Cardiac fibroblast (primary cell): ENCODE results near the gene AIF1.
A peak's percentile ranks its signal among the peaks of the same experiment; 100 is the strongest.

Source experiments
- DNase-seq, 2 donors: peaks; one replicate each; pipeline versions ENCODE4 v3.0.0 to v3.0.0-alpha.2; 2010; ENCODE audit warnings: low read depth in 2 of 2
- H3K4me3 ChIP-seq, 2 donors: replicated peaks in 1 of 2; 1 replicate in 1 of 2; 2 replicates in 1 of 2; pipeline ENCODE4 v1.5.1; 2011; ENCODE audit warnings: low read depth in 2 of 2, low read length in 2 of 2, mild to moderate bottlenecking in 2 of 2, moderate library complexity in 1 of 2
- CTCF ChIP-seq: IDR thresholded peaks from one replicate; pipeline ENCODE4 v1.5.1; 2011; ENCODE audit warnings: low read depth, mild to moderate bottlenecking, low read length, inconsistent platforms

Gene AIF1

DNA sequence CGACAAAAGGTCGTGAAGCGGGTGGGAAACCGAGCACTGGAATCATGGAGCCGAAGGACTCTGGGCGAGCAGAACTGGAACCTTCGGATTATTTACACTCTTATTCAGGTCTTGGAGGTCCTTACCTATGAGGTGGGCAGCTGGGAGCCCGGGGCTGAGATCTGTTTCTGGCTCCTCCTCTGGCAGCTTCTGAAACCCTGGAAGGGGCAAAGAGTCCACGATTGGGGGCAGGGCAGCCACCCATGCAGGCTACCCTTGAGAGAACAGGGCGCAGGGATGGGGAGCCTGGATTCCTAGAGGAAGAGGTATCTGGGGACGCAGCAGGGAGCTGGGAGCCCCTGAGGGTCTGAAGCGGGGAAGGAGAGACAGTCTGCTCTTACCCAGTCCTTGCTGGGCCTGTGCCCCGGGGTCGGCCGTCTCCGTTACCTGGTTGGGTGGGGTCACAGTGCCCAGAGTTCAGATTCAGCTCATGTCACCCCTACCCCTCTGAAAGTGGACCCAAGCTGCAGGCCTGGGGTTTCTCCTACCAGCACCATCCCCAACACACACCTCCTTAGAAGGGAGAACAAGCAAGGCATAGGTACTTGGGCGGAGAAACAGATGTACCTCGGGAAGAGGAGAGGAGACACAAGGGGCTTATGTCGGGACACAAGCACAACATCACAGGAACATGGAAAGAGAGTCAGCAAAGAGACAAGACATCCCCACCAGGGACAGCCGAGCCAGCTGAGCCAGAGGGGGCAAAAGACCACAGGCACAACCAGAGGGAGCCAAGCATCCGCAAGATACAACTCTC, 33.4 kb upstream of the AIF1 start:
- peak overlapping the region; percentile 84 to 90 for H3K4me3 ChIP-seq
- TF ChIP-seq CTCF = no peak
- no peak for DNase-seq

GRCh38 chr6:31582230-31582643, 32.8 kb upstream of the AIF1 start, which contains the start of gene LTB:
Gene LTB (minus strand): TSS chr6:31582424. CDS start chr6:31582417, 7 bp downstream.
- no peak for DNase-seq

DNA sequence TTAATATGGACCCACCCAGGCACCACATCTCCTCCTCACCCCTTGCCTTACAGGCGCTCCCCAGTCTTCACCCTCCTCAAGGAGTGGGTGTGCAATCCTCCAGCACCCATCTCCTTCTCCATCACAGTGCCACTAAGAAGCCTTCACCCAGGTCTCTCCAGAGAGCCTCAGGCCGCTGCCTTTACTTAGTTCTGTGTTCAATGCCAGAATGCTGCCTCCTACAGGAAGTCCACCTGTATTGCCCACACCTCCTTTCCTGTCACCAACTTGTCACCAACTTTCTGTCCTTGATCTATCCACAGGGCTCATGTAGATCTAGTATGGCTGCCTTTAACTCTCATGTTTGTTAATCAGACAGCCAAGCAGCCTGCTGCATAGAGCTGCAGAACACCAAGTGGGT, 29.5 kb upstream of the AIF1 start:
- H3K4me3 ChIP-seq = no peak overlapping the region
- no peak for DNase-seq
- peak; percentile 43 for TF ChIP-seq CTCF

More at GRCh38 chr6:31582230-31582643, 32.8 kb upstream of the AIF1 start, which contains the start of gene LTB:
- no peak for TF ChIP-seq CTCF
- H3K4me3 ChIP-seq = peak within 1 kb of the TSS; percentile 84 to 90

DNA sequence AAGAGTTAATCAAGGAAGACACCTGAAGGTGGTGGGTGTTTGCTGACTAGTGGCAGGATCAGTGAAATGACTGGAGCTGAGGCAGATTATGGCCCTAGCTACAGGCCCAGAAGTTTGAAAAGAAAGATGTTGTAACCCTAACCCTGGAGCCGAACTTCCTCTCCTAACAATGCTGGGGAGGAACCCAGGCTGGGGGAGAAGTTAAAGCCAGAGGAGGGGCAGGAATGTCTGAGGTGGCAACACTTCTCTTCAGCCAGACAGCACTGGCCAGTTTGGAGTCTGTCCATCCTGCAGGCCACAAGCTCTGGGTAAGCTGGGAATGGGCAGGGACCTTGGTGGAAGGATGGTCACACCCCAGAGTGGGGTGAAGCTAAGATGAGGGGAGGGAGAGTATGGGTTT, 29.0 kb upstream of the AIF1 start, which contains the start of gene LST1:
TSS of gene LST1 (plus strand) at position 270 of the 400 bp plus-strand sequence. CDS start 1,023 bp downstream, outside the sequence.
- no peak within 1 kb of the TSS for H3K4me3 ChIP-seq
- TF ChIP-seq CTCF = no peak
- DNase-seq = peak in 1 of 2 donors; percentile 42

DNA sequence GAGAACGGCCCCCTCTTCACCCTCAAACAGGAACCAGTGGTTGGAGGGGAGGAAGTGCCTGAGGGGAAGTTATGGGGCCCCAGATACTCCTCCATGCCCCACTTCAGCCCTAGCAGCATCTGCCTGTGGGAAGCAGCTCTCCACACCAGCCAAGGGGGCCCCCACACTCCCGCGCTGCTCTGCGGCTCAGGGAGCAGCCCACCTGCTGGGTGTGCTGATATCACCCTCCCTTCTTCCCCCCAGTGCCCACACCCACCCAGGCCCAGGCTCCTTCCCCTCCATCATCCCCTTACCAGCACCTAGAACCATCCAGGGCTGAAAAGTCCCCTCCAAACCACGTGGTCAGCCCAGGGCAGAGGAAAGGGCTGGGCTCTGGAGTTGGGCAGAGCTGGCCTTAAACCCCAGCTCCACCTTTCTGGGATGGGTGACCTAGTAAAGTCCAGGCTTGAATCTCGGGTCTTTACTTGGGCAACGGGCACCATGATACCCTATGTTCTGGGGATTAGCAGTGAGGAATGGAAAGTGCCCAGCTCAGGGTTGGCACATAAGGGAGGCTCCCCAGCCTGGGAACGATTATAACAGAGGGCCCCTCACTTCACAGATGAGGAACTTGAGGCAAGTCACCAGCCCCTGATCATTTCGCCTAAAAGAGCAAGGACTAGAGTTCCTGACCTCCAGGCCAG, 28.3 kb upstream of the AIF1 start:
- TF ChIP-seq CTCF = no peak
- DNase-seq = no peak
- no peak overlapping the region for H3K4me3 ChIP-seq

DNA sequence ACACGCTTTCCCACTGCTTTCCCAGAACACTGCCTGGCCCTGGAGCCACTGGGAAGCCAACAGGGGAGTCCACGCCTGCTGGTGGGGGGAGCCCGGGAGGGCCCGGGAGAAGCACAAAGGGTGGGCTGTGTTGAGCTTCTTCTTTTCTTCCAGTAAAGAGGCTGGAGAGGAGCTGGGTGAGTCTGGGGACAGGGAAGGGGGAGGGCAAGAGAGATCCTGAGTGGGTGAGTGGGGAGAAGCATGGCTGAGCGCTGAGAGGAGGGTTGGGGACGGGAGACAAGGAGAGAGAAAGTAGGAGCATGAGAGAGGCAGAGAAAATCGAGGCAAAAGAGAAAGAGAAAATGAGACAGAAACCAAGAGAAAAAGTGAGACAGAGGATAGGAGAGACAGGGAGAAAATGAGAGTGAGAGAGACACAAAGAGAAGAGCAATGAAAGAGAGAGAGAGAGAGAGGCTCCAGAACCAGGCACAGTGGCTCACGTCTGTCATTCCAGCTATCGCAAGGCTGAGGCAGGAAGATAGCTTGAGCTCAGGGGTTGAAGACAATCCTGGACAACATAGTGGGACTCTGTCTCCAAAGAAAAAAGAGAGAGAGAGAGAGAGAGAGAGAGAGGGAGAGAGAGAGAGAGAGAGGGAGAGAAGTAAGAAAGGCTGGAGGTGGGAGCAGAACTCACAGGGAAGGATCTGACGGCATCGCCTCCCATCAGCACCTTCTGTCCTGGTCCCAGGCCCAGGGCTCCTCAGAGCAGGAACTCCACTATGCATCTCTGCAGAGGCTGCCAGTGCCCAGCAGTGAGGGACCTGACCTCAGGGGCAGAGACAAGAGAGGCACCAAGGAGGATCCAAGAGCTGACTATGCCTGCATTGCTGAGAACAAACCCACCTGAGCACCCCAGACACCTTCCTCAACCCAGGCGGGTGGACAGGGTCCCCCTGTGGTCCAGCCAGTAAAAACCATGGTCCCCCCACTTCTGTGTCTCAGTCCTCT, 26.9 kb upstream of the AIF1 start:
- H3K4me3 ChIP-seq = no peak overlapping the region
- TF ChIP-seq CTCF = no peak
- no peak for DNase-seq
